ENCODE data around the gene PDE6B. TPM values are rescaled to one million over a fixed set of nuclear protein-coding genes. Genes with fewer than 3 reads are reported as not detected.

Gene PDE6B
- total and polyA plus RNA-seq, 2 of the 13 experiments (the other 11 are each of a cell fraction or from before 2014, with no cell fraction given), result 0.38 to 0.40 TPM

GRCh38 chr4:708631-708933, 83.2 kb downstream of the PDE6B start (continued):
- TF ChIP-seq, protein P1, sequence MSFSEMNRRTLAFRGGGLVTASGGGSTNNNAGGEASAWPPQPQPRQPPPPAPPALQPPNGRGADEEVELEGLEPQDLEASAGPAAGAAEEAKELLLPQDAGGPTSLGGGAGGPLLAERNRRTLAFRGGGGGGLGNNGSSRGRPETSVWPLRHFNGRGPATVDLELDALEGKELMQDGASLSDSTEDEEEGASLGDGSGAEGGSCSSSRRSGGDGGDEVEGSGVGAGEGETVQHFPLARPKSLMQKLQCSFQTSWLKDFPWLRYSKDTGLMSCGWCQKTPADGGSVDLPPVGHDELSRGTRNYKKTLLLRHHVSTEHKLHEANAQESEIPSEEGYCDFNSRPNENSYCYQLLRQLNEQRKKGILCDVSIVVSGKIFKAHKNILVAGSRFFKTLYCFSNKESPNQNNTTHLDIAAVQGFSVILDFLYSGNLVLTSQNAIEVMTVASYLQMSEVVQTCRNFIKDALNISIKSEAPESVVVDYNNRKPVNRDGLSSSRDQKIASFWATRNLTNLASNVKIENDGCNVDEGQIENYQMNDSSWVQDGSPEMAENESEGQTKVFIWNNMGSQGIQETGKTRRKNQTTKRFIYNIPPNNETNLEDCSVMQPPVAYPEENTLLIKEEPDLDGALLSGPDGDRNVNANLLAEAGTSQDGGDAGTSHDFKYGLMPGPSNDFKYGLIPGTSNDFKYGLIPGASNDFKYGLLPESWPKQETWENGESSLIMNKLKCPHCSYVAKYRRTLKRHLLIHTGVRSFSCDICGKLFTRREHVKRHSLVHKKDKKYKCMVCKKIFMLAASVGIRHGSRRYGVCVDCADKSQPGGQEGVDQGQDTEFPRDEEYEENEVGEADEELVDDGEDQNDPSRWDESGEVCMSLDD (CRISPR knock-in tag; IDR thresholded peaks at IDR 0.05; ENCODE audit: borderline replicate concordance), result no peak
- TF ChIP-seq CERS6 (CRISPR knock-in tag; IDR thresholded peaks at IDR 0.05) (no peak), NKX3-1 (CRISPR knock-in tag; IDR thresholded peaks at IDR 0.05) (no peak), ZNF614 (CRISPR knock-in tag; IDR thresholded peaks at IDR 0.05; ENCODE audit: borderline replicate concordance) (no peak), ZNF619 (CRISPR knock-in tag; IDR thresholded peaks at IDR 0.05) (no peak), HNRNPH1 (optimal IDR thresholded peaks at IDR 0.05; ENCODE audit: low read depth, low read length) (no peak)

DNA sequence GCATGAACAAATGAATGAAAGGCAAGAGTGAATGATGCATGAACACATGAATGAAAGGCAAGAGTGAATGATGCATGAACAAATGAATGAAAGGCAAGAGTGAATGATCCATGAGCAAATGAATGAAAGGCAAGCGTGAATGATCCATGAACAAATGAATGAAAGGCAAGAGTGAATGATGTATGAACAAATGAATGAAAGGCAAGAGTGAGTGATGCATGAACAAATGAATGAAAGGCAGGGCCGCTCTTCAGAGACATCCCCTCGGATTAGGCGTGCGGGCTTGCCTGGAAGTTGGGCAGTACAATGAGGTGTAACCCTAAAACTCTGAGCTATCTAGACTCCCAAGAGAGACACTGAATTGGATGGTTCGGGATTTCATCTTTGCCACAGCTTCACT, 84.0 kb downstream of the PDE6B start:
- peaks cover 2 to 9% of the 10 kb centered on the region in 2 experiments; a peak in 3 of 5 replicates for H3K36me3 ChIP-seq (replicated peaks in 1 of 2; ENCODE audit: control insufficient read depth in 1 of 2, insufficient read depth in 2 of 2, low read length in 2 of 2)
- H3K4me1 ChIP-seq (ENCODE audit: insufficient read depth, low read length), result peaks cover 49% of the 10 kb centered on the region
- H3K27me3 ChIP-seq (ENCODE audit: control insufficient read depth in 1 of 2, insufficient read depth in 2 of 2, low read length in 2 of 2), result peaks cover 0 to 3% of the 10 kb centered on the region in 2 experiments; a peak in 1 of 5 replicates
- peaks cover 67% of the 10 kb centered on the region for H3K79me2 ChIP-seq (ENCODE audit: insufficient read depth, low read length)
- in situ Hi-C loops (cut with HindIII; ENCODE audit: extremely low pct_ligation_motif_present, low pct_unique_long_range_greater_than_20kb), result no loop called here
- ChIA-PET CTCF (ENCODE audit: low intra/inter-chr PET ratio, low total read pairs) (no interaction called here), POLR2A (interaction anchor here (1.6 kb wide), 1 partner anchor 15 kb away, joined by 3 read pairs; no protein-coding TSS in a partner anchor)
- H3K4me2 ChIP-seq (ENCODE audit: low read depth, low read length), result peak overlapping the region; percentile 31
- TF ChIP-seq ZNF792 (CRISPR knock-in tag; IDR thresholded peaks at IDR 0.05) (no peak), ZNF24 (IDR thresholded peaks at IDR 0.05) (peak; percentile 89)
- DNase-seq (ENCODE audit: low spot score) (no peak), ATAC-seq (no peak), FAIRE-seq (no peak)
- H3K27ac ChIP-seq (ENCODE audit: extremely low read length, insufficient read depth, low read length), result peak overlapping the region; percentile 12
- TSS peak; percentile 53 for BruUV-seq (replicated peaks)
- no peak overlapping the region for H2AFZ ChIP-seq (ENCODE audit: low read length)
- peaks cover 40% of the 10 kb centered on the region for H4K20me1 ChIP-seq (ENCODE audit: insufficient read depth, low read length)
- intact Hi-C loops (cut with micrococcal nuclease; ENCODE audit: unreplicated experiment), result no loop called here
- no peak overlapping the region for H3K4me3 ChIP-seq (replicated peaks in 1 of 3; ENCODE audit: insufficient read depth in 1 of 3, low read depth in 2 of 3, low read length in 3 of 3)
- H3K9ac ChIP-seq (ENCODE audit: insufficient read depth, low read depth, low read length), result no peak overlapping the region
- WGBS (ENCODE audit: low lambda C conversion rate), result 96% methylated on average over 6 of the region's 6 CpGs
- no peaks in the 10 kb centered on the region for H3K9me3 ChIP-seq (ENCODE audit: low read length)
